Measurements from ENCODE around the gene RAC2. TPM values are rescaled to one million over a fixed set of nuclear protein-coding genes. Genes with fewer than 3 reads are reported as not detected.

The RAC2 gene

Small RNA genes lying within 50 kb of the gene (small RNA-seq; reads per million reads assigned to genes)
- not detected for gene Z82188.1 (ENCODE audit: low read depth)
